Sigmoid colon (tissue), 3 donors: Measurements from ENCODE around the gene PRKCG.

Source experiments
- POLR2A ChIP-seq, 2 donors: fragments of 450-650 bp; IDR thresholded peaks; one replicate each; pipeline ENCODE4 v1.6.1; 2016; ENCODE audit warnings: antibody characterized with exemption in 2 of 2, mild to moderate bottlenecking in 2 of 2, moderate library complexity in 2 of 2
- TF ChIP-seq, protein P1 (sequence below), 4 experiments: fragments of 450-650 bp in 3 of 4; fragments of 200-600 bp in 1 of 4; IDR thresholded peaks; one replicate each; pipeline ENCODE4 v1.5.1; 2016 to 2019; ENCODE audit warnings: antibody characterized with exemption in 4 of 4, mild to moderate bottlenecking in 3 of 4, moderate library complexity in 2 of 4

DNA sequence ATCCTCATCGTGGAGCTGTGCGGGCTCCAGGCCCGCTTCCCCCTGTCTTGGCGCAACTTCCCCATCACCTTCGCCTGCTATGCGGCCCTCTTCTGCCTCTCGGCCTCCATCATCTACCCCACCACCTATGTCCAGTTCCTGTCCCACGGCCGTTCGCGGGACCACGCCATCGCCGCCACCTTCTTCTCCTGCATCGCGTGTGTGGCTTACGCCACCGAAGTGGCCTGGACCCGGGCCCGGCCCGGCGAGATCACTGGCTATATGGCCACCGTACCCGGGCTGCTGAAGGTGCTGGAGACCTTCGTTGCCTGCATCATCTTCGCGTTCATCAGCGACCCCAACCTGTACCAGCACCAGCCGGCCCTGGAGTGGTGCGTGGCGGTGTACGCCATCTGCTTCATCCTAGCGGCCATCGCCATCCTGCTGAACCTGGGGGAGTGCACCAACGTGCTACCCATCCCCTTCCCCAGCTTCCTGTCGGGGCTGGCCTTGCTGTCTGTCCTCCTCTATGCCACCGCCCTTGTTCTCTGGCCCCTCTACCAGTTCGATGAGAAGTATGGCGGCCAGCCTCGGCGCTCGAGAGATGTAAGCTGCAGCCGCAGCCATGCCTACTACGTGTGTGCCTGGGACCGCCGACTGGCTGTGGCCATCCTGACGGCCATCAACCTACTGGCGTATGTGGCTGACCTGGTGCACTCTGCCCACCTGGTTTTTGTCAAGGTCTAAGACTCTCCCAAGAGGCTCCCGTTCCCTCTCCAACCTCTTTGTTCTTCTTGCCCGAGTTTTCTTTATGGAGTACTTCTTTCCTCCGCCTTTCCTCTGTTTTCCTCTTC lies 8.0 kb upstream of the PRKCG start:
- TF ChIP-seq POLR2A (IDR thresholded peaks at IDR 0.05): no peak
- TF ChIP-seq, protein P1, sequence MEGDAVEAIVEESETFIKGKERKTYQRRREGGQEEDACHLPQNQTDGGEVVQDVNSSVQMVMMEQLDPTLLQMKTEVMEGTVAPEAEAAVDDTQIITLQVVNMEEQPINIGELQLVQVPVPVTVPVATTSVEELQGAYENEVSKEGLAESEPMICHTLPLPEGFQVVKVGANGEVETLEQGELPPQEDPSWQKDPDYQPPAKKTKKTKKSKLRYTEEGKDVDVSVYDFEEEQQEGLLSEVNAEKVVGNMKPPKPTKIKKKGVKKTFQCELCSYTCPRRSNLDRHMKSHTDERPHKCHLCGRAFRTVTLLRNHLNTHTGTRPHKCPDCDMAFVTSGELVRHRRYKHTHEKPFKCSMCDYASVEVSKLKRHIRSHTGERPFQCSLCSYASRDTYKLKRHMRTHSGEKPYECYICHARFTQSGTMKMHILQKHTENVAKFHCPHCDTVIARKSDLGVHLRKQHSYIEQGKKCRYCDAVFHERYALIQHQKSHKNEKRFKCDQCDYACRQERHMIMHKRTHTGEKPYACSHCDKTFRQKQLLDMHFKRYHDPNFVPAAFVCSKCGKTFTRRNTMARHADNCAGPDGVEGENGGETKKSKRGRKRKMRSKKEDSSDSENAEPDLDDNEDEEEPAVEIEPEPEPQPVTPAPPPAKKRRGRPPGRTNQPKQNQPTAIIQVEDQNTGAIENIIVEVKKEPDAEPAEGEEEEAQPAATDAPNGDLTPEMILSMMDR (IDR thresholded peaks at IDR 0.05): no peak
